Kidney tubule cell (primary cell): ENCODE results near the gene OAT.

Experiments
- DNase-seq: peaks from one replicate; pipeline ENCODE4 v3.0.0-alpha.2; 2018; ENCODE audit warnings: low spot score

OAT gene

DNA sequence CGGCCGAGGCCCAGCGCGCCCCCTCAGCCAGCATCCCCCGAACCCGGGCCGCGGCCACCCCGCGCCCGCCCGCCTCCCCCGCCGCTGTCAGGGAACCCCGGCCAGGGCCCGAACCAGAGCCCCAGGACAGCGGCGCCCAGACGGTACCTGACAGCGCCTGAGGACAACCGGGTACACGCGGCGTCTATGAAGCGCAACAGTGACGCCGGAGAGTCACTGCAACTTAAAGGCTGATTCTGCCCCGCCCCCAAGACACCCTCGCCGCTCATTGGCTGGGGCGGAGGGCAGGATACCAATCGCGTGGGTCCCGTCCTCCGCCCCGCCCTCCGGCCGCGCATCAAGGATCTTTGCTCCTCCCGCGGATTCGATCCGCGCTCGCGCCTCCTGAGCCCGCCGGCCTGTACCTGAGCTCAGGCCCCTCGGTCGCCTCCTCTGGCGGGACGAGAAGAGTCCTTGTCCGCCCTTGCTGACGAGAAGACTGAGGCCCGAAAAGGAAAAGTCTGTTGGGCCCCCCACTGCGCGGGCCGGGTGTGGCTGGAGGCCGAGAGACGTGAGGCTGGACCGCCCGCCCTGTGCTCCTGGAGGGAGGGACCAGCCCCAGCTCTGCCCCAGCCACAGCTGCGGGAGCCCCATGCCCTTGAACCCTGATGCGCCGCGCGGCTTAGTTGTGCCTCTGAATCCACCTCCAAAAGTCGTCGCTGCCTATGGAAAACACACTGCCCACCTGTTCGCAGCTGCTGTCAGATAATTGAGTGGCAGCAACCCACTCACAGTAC lies at the start of gene OAT:
Gene OAT, minus strand, starts transcription at position 198 of the 776 bp plus-strand sequence. CDS start 6,752 bp downstream, outside the sequence.
- DNase-seq: peak; percentile 96

DNA sequence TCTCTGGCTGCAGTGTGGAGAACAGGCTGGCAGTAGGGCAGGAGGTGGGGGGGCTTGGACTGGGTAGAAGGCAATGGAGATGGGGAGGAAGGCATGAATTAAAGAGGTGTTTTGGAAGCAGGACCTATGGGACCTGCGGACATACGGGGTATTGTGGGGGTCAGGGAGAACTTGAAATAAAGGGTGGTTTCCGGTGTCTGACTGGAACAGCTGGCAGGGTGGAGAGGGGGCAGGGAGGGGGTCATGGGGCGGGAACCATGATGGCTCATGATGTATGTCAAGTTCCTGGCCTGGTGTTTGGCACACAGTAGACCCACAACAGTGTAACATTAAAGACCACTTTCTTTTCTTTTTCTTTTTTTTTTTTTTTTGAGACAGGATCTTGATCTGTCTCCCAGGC lies 48.4 kb upstream of the OAT start:
- no peak for DNase-seq

DNA sequence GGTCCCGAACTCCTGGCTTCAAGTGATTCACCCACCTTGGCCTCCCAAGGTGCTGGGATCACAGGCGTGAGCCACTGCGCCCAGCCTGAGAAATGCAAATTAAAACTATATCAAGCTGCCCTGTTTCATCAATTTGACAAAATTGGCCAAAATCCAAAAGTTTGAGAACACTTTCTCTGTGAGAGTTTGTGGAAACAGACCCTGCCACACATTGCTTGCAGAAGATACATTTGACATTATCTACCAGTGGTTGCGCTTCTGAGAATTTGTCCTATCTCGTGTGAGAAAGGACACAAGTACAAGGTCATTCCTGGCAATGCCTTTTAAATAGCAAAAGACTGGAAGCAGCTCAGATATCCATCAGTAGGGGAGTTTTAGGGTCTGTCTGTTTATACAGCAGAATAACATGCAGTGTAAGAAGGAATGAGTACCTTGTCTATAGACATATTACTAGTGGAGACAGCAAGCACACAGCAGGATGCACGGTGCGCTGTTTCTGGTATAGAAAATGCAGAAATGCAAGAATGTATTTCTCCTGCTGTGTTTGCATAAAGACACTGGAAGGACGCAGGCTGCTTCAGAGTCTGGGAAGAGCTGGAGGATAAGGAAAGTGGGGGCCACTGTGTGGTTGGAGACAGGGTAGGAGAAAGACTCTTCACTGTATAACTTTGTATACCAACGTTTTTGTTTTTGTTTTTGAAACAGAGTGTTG lies 47.2 kb upstream of the OAT start:
- no peak for DNase-seq

DNA sequence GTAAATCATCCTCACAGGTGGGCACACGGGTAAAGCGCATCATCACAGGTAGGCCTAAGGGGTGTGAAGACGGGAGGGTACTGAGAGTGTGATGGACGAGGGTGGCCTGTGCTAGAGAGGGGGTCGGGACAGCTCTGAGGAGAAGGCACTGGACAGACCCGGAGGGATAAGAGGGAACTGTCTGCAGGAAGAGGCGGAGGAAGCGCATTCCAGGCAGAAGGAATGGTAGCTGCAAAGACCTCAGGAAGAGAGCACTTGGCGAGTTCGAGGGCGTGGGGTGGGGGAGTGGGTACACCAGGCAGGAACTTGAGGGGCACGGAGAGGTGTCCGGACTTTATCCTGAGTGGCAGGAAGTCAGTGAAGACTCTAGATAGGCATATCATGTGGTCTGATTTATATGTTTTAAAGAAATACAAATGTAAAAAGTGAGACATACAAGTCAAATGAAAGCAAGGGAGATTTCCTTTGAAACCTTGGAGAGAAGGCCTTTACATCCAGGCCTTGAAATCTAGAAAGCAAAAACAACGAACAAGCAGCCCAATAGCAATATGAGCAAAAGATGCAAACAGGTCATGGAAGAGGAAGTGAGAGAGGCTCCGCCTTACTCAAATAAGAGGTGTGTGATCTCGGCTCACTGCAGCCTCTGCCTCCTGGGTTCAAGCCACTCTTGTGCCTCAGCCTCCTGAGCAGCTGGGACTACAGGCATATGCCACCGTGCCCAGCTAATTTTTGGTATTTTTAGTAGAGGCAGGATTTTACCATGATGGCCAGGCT lies 46.5 kb upstream of the OAT start:
- no peak for DNase-seq

DNA sequence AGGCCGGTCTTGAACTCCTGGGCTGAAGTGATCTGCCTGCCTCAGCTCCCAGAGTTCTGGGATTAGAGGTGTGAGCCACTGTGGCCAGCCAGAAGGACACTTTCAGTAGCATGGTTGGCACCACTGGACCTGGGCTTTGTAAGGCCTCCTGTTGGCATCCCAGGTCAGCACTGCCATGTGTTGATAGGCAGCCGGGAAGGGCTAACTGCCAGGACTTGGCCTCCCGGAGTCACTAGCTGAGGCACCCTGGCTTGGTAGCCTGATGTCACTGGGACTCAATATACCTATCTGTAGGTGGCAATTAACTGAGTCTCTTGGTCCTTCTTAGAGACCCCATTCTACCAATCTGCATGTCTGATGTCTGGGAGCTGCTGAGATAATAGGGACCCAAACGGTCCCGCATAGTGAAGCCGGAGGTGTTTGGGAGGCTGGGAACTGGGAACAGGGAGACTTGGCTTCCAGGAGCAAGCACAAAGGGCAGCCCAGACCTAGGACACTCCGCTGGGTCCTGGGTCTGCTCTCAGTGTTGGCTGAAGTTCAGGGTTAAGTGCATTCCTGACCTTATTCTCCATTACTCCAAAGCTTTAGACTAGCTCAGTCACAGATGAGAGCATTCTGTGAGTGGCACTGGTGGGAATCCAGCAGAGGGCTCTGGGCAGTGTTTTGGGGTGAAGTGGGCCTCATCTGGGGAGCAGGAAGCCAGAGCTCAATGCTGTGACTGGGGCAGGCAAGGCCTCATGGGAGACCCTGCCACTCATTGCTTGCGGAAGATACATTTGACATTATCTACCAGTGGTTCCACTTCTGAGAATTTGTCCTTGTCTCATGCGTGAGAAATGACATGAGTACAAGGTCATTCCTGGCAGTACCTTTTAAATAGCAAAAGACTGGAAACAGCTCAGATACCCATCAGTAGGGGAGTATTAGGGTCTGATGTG lies 45.6 kb upstream of the OAT start:
- DNase-seq: no peak

DNA sequence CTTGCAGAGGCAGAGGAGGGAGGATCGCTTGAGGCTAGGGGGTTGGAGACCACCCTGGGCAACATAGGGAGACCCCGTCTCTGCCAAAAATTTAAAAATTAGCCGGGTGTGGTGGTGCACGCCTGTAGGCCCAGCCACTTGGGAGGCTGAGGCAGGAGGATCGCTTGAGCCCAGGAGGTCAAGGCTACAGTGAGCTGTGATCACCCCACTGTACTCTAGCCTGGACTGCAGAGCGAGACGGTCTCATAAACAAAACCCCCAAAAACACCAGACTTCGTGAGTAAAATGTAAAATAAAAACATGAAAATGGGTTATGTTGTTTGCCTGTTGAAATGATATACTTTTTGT lies 43.6 kb upstream of the OAT start:
- DNase-seq: no peak

DNA sequence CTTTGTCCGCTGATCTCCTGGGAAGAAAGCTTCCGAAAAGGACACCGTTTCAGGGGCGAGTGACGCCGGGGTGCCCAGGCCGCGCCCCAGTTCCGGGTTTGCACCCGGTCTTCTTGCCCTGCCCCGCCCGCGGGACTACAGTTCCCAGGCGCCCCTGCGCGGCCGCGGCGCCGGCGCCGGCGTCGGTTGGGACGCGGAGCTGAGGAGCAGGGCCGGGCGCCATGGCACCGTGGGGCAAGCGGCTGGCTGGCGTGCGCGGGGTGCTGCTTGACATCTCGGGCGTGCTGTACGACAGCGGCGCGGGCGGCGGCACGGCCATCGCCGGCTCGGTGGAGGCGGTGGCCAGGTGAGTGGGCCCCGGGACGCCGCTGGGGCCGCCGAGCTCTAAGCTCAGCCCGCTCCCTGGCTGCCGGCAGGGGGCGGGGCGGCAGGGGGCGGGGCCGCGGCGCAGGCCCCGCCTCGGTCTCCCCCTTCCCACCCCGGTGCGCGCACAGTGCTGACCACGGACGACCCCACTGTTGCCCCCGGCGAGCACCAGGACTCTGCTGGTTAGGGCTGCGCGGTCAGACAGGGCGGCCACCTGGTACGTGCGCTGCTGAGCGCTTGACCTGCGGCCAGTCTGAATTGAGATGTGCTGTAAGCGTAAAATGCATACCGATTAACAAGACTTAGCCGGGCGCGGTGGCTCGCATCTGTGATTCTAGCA lies 43.1 kb upstream of the OAT start, which contains the start of gene LHPP:
Gene LHPP, plus strand, starts transcription at position 182 of the 706 bp plus-strand sequence. Its CDS starts 40 bp downstream, at position 222.
- peak; percentile 86 for DNase-seq

DNA sequence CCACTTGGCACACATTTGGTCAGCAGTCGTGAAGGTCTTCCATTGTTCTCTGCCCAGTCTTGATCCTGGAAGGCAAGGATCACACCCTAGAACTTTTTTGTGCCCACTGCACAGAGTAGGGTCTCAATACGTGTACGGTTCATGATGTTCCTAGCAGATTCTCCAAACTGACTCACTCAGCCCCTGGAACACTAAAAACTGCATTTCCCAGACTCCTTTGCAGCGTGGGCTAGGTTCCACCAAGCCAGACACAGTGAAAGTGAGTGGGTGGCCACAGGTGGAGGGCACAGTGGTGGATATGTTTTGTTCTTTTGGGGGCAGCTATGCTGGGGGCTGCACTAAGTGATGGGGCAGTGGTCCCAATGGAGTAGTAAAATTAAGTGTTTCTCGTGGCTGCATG lies 41.4 kb upstream of the OAT start:
- no peak for DNase-seq

DNA sequence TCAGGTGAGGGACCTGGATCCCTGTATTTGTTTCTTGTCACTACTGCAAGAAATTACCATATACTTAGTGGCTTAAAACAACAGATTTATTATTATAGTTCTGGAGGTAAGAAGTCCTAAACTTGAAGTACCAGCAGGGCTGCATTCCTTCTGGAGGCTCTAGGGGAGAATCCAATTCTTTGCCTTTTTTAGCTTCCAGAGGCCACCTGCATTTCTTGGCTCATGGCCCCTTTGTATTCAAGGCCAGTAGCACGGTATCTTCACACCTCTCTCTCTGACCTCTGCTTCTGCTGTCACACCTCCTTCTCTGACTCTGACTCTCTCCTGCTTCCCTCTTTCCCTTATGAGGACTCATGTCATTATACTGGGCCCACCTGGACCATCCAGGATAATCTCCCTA lies 40.7 kb upstream of the OAT start:
- no peak for DNase-seq

DNA sequence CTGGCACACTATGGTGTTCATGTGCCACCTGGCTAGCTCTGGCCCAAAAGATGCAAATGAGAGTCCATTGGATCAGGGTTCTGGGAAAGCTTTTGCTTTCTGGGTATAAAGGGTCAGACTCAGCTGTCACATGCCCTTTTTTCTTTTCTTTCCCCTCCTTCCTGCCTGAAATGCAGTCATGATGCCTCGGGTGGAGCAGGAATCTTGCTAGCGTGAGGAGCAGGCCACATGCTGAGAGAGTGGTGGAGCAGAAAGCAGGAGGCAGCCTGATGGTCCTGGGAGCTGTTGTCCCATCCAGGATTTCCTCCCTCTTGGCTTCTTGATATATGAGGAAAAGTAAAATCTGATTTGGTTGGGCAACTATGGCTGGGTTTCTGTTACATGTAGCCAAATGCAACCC lies 40.2 kb upstream of the OAT start:
- no peak for DNase-seq

DNA sequence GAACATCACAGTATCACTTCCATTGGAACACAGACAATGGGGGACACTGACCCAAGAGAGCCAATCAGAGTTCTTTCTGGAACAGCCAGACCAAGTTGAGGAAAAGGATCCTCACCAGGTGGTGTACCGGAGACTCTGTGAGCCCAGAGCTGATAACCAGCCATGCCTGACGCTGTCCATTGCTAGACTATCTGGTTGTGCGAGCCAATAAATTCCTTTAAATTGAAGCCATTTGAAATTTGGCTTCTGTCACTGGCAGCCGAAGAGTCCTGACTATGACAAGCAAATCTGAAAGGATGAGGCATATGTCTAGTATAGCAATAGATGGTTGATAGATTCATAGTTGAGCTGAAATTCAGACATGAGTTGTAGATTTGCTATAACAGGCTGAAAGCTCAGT lies 39.8 kb upstream of the OAT start:
- no peak for DNase-seq

DNA sequence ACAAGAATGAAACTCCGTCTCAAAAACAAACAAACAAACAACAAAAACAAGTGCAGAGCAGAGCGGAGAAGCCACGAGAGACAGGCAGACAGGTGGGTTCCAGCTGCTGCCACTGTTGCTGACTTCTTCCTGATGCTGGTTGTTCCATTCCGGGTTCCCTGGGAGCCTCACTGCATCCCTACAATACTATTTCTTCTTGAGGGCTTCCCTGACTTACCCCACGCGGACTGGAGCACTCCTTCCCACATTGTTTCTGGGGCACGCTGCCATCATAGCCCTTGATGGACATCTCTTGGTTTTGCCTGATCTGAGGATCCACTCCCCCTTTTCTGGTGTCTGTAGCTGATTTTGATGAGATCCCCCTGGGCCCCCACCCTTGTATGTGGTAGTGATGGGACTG lies 36.7 kb upstream of the OAT start:
- DNase-seq: no peak

DNA sequence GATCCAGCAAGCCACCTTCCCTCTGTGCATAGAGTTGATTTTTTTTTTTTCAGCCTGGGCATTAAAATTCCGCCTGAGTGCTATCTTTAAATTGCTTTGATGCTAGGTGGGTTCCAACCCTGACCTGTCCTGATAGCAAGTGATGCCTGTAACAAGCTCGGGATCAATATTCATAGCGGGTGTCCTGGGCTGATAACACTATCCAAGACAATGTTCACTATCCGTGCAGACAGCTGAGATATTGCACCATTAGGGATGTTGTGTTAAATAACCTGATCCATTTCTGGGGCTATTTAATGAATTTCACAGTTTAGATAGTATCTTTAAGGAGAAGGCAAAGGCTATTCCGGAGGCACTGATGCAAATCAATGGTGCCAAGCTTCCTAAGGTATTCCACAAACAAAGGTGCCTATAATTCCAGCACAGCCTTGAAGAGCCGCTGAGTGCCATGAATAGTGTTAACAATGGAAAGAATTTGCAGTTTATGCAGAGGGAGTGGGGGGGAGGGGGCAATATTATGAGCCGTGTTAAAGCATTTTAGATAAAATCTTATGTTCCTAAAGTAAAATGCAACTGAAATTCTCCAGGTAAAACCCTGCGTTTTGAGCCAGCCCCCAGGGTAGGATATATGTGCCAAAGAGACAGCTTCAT lies 35.4 kb upstream of the OAT start:
- no peak for DNase-seq

DNA sequence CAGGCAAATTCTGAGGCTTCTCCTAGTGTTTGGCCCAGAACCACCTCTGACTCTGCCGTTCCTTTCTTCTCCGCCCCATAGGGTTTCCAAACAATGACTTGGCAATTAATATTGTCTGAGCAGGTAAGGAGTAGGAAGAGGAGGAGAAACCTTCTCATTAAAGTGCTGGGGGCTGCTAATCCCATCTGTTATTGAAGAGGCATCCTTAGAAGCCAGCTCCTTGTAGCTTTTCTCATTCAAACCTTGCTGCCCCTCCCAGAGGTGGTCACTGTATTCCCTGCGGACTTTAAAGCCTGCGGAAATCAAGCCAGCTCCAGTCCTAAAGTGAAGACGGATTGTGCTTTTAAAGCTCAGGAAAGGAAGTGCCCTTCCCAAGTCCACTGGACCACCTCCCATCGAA lies 32.6 kb upstream of the OAT start:
- DNase-seq: no peak

DNA sequence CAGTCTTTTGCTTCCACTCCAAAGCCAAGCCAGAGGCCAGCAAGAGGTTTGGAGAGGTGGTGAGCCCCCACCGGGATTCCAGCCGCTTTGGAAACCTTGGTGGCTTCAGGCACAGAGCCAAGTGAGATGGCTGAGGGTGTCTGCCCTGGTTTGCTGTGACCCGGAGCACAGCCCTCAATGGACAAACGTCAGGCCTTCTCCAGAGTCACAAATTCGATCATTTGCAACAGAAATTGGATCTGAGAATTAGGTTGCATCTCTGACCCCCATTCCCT lies 32.0 kb upstream of the OAT start:
- no peak for DNase-seq

DNA sequence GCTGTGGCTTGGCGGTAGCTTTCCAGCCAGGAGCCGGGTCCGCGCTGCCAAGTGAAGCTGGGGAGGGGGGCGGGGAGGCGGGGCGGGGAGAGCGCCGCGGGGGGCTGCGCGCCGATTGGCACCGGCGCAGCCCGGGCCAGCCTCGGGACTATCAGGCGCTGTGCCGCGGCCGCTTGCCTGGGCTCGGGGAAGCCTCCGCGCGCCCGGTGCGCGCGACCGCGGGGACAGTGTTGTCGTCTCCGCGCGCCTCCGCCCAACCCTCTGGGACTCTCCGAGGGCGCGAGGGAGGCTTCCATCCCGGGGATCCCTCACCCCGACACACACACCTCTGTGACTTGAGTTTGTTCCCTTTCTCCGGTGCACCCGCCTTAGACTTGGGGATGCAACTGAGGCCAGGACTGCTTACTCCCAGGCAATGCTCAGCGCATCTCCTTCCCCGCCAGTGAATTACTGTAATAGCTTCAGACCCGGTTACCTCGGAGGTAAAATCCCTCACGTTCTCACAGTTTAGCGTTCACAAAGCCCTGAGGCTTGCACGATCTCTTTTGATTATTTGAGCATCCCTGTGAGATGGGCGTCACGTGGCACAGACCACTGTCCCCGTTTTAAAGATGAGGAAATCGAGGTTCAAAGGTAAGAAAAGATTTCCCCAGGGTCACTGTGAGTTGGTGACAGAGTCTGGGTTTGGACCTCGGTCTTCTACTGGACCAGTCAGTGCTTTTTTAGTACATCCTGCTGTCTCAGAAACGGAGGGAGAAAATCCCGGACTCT lies 31.5 kb upstream of the OAT start, which contains the start of gene NKX1-2:
Gene NKX1-2, minus strand, starts transcription at position 24 of the 771 bp plus-strand sequence. CDS start 92 bp downstream, outside the sequence.
- DNase-seq: no peak

DNA sequence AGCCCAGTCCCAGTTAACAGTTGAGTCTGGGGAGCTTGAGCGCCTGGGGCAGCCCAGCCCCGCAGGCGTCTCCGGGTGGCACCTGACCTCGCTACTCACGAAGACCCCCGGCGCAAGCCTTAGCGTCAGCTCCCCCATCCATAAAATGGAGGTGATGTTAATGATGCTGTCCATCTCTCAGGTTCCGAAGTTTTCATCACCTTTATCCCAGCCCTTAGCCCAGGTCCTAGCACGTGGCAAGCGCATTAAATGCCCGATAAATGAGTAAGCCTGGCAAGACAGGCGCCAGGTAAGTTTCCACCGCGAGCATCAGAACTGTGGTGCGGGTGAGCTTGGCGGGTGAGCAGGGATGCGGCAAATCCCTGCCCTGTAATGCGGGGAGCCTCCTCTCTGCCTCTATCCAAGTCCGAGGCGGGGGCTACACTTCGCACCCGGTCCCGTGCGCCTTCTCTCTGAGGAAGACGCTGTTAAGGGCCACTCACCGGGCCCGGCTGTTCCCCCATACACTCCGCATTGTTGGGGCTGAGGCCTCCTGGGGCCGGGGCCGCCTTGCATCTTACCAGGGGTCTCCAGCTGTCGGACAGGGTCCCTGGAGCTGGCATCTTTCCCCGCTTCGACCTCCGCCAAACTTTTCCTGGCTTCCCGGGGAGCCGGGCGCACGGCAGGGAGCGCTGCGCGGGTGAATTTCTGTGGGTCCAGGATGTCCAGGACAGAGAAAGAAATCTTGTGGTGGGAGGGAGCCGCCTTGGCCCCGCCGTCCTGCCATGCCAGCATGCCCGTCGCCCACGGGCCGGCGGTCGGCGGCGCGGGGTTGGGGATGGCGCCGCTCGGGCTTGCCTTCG lies 30.7 kb upstream of the OAT start:
- peak; percentile 22 for DNase-seq

DNA sequence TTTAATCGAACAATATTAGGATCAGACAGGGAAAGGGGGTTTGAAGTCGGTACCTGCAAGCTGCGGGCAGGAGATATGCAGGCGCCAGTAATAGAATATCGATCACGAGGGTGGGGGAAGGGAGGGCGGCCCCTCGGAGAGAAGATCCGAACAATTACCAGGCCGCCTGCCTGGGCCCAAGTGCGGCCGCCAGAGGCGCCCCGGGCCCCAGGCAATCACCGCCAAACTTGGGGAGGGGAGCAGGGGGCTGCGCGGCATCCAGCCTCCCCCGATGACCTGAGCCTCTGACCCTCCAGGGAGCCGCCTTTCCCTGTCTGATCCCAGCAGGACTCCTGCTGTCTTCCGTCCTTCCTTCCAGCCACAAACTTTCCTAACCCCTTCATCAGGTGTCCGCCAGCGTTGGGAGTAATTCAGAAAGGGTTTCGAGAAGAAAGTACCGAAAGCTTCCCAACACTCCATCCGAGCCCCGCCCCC lies 30.0 kb upstream of the OAT start:
- DNase-seq: no peak
